ENCODE results near the gene SEC24B.

The SEC24B gene

GRCh38 chr4:109560687-109561461 lies 127.3 kb downstream of the SEC24B start:
- TF ChIP-seq ZFX (IDR thresholded peaks at IDR 0.05; ENCODE audit: borderline replicate concordance) (no peak), CTCF (IDR thresholded peaks at IDR 0.05) (no peak)
- H3K27ac ChIP-seq, result peak overlapping the region; percentile 81

GRCh38 chr4:109562457-109563239 lies 129.0 kb downstream of the SEC24B start:
- TF ChIP-seq CTCF (IDR thresholded peaks at IDR 0.05), result no peak
- TF ChIP-seq ZFX (IDR thresholded peaks at IDR 0.05; ENCODE audit: borderline replicate concordance), result no peak
- no peak overlapping the region for H3K27ac ChIP-seq

- H3K27ac ChIP-seq, result no peak overlapping the region
- TF ChIP-seq CTCF (IDR thresholded peaks at IDR 0.05), result no peak
- TF ChIP-seq ZFX (IDR thresholded peaks at IDR 0.05; ENCODE audit: borderline replicate concordance), result no peak
Measured at GRCh38 chr4:109571494-109571893, 137.9 kb downstream of the SEC24B start.

- no peak overlapping the region for H3K27ac ChIP-seq
- TF ChIP-seq ZFX (IDR thresholded peaks at IDR 0.05; ENCODE audit: borderline replicate concordance), result no peak
Measured at GRCh38 chr4:109572154-109572553, 138.5 kb downstream of the SEC24B start.

- no peak overlapping the region for H3K27ac ChIP-seq
- TF ChIP-seq ZFX (IDR thresholded peaks at IDR 0.05; ENCODE audit: borderline replicate concordance) (no peak), CTCF (IDR thresholded peaks at IDR 0.05) (peak; percentile 41)
Measured at GRCh38 chr4:109574443-109574850, 140.8 kb downstream of the SEC24B start.

GRCh38 chr4:109574931-109575804 lies 141.6 kb downstream of the SEC24B start:
- H3K27ac ChIP-seq, result no peak overlapping the region
- TF ChIP-seq ZFX (IDR thresholded peaks at IDR 0.05; ENCODE audit: borderline replicate concordance) (no peak), CTCF (IDR thresholded peaks at IDR 0.05) (no peak)

- H3K27ac ChIP-seq, result no peak overlapping the region
- TF ChIP-seq CTCF (IDR thresholded peaks at IDR 0.05) (no peak), ZFX (IDR thresholded peaks at IDR 0.05; ENCODE audit: borderline replicate concordance) (no peak)
Measured at GRCh38 chr4:109576462-109576861, 142.8 kb downstream of the SEC24B start.

Measured in 22Rv1 (cell line).